ENCODE data around the gene MBTPS1.

DNA sequence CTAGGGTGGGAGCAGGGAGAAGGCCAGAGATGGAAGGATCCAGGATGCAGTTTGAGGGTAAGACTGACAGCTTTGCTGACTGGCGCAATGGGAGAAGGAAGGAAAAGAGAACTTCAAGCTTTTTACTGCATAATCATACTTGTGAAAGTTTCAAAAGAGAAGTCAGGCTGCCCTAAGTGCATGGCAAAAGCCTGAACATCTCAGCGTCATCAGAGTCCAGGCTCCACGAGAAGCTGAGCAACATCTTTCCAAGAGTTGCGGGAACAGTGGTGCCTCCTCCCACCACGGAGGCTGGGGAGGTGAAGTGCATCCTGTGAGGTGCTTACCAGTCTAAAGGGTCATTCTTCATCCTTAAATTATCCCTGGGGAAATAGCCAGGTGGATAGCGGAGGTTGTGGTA, 47.2 kb downstream of the MBTPS1 start:
- no peak for TF ChIP-seq CTCF (IDR thresholded peaks at IDR 0.05; ENCODE audit: low read length)
- TF ChIP-seq EZH2 (IDR thresholded peaks at IDR 0.05; ENCODE audit: borderline replicate concordance, low read length): no peak

Measured in OCI-LY1 (cell line).